Adipocyte (in vitro differentiated cells): Measurements from ENCODE around the gene BRK1.
"Not testable (repeated sequence)": the region's sequence is repeated elsewhere in the genome, so short reads cannot be mapped to it uniquely, and the experiment has no call there.

Source experiments
- DNase-seq: peaks from one replicate; pipeline ENCODE4 v3.0.0-alpha.2; 2015; ENCODE audit warnings: low read depth
- H3K27me3 ChIP-seq: replicated peaks from 2 replicates; pipeline ENCODE4 v1.7.0; 2013; ENCODE audit warnings: mild to moderate bottlenecking, low read length, moderate library complexity; ENCODE audit not compliant: control insufficient read depth, insufficient read depth
- H3K36me3 ChIP-seq: 2 replicates; pipeline ENCODE4 v1.7.0; 2013; ENCODE audit warnings: low read length, mild to moderate bottlenecking, moderate library complexity; ENCODE audit not compliant: control insufficient read depth, insufficient read depth, severe bottlenecking
- H3K4me1 ChIP-seq: 2 replicates; pipeline ENCODE4 v1.7.0; 2013; ENCODE audit warnings: mild to moderate bottlenecking, low read length, moderate library complexity; ENCODE audit not compliant: control insufficient read depth, insufficient read depth
- H3K4me3 ChIP-seq: 2 replicates; pipeline ENCODE4 v1.7.0; 2013; ENCODE audit warnings: mild to moderate bottlenecking, low read length, moderate library complexity
- H3K9ac ChIP-seq: 2 replicates; pipeline ENCODE4 v1.7.0; 2013; ENCODE audit warnings: mild to moderate bottlenecking, low read length, moderate library complexity
- H3K9me3 ChIP-seq: 2 replicates; pipeline ENCODE4 v1.7.0; 2013; ENCODE audit warnings: mild to moderate bottlenecking, low read length, moderate library complexity; ENCODE audit not compliant: control insufficient read depth

The BRK1 gene

GRCh38 chr3:10108091-10108490 lies 7.4 kb upstream of the BRK1 start, which contains the start of gene FANCD2OS:
Gene FANCD2OS, minus strand, starts transcription at chr3:10108255. Its CDS starts 3,481 bp downstream, at chr3:10104774.
- Histone ChIP-seq H3K4me3 (no peak within 1 kb of the TSS), H3K4me1 (peaks cover 2% of the 10 kb centered on the region), H3K36me3 (no peaks in the 10 kb centered on the region), H3K9me3 (no peaks in the 10 kb centered on the region), H3K9ac (no peak within 1 kb of the TSS), H3K27me3 (no peaks in the 10 kb centered on the region)
- no peak for DNase-seq

GRCh38 chr3:10116138-10116460 lies 624 bp downstream of the BRK1 start:
- H3K4me1 ChIP-seq, result peaks cover 15% of the 10 kb centered on the region
- peak overlapping the region; percentile 99 for H3K4me3 ChIP-seq
- H3K9ac ChIP-seq, result peak overlapping the region; percentile 94
- H3K27me3 ChIP-seq, result no peaks in the 10 kb centered on the region
- H3K9me3 ChIP-seq, result no peaks in the 10 kb centered on the region
- H3K36me3 ChIP-seq, result peaks cover 5% of the 10 kb centered on the region
- DNase-seq, result no peak

DNA sequence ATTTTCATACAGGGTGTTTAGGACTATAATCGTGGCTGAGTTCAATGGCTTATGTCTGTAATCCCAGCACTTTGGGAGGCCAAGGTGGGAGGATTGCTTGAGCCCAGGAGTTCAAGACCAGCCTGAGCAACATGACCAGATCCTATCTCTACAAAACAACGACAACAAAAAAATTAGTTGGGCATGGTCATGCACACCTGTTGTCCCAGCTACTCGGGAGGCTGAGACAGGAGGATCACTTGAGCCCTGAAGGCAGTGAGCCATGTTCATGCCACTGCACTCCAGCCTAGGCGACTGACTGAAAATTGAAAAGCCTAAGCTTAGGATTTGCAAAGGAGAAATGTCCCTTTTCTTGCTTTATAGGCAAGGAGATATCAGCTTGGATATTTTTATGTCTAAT lies 1.5 kb downstream of the BRK1 start:
- Histone ChIP-seq H3K9me3 (no peaks in the 10 kb centered on the region), H3K9ac (peak overlapping the region; percentile 94), H3K4me3 (peak overlapping the region; percentile 99), H3K36me3 (peaks cover 9% of the 10 kb centered on the region), H3K27me3 (no peaks in the 10 kb centered on the region), H3K4me1 (peaks cover 15% of the 10 kb centered on the region)
- DNase-seq, result no peak

GRCh38 chr3:10119376-10119775 lies 3.9 kb downstream of the BRK1 start:
- no peaks in the 10 kb centered on the region for H3K9me3 ChIP-seq
- H3K36me3 ChIP-seq, result peaks cover 16% of the 10 kb centered on the region
- no peaks in the 10 kb centered on the region for H3K27me3 ChIP-seq
- DNase-seq, result no peak
- H3K4me3 ChIP-seq, result no peak overlapping the region
- H3K9ac ChIP-seq, result no peak overlapping the region
- H3K4me1 ChIP-seq, result peaks cover 16% of the 10 kb centered on the region

DNA sequence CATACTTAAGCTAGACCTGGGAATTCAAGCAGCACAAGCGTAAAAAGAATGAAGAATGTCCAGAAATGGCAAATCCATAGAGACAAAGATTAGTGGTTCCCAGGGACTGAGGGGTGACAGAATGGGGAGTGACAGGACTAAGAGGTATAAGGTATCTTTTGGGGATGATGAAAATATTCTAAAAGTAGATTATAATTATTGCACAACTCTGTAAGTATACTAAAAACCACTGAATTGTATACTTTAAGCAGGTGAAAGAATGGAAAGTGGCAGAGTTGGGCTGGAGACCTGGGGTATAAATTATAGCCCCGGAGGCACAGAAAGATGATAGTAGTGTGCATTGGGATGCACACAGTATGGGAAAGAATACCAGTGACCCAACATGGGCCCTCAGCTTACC lies 5.6 kb downstream of the BRK1 start:
- Histone ChIP-seq H3K27me3 (no peaks in the 10 kb centered on the region), H3K4me1 (peaks cover 18% of the 10 kb centered on the region), H3K4me3 (no peak overlapping the region), H3K9ac (no peak overlapping the region), H3K36me3 (peaks cover 27% of the 10 kb centered on the region), H3K9me3 (no peaks in the 10 kb centered on the region)
- no peak for DNase-seq

GRCh38 chr3:10122724-10123123 lies 7.2 kb downstream of the BRK1 start:
- Histone ChIP-seq H3K27me3 (no peaks in the 10 kb centered on the region), H3K4me3 (no peak overlapping the region), H3K9ac (no peak overlapping the region), H3K9me3 (no peaks in the 10 kb centered on the region), H3K36me3 (peaks cover 42% of the 10 kb centered on the region), H3K4me1 (peaks cover 4% of the 10 kb centered on the region)
- no peak for DNase-seq

GRCh38 chr3:10135872-10136271 lies 20.4 kb downstream of the BRK1 start:
- H3K4me3 ChIP-seq, H3K9me3 ChIP-seq, H3K4me1 ChIP-seq, DNase-seq, H3K9ac ChIP-seq, H3K36me3 ChIP-seq, H3K27me3 ChIP-seq: not testable (repeated sequence)

DNA sequence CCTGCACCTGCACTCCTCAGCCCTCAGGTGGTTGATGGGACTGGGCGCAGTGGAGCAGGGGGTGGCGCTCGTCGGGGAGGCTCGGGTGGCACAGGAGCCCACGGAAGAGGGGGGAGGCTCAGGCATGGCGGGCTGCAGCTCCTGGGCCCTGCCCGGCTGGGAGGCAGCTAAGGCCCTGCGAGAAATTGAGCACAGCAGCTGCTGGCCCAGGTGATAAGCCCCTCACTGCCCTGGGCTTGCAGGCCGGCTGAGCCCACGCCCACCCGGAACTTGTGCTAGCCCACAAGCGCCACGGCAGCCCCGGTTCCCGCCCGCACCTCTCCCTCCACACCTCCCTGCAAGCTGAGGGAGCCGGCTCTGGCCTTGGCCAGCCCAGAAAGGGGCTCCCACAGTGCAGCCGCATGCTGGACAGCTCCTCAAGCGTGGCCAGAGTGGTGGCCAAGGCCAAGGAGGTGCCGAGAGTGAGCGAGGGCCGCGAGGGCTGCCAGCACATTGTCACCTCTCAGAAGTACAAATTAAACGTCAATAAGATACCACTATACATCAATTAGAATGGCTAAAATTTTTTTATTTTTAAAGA lies 21.0 kb downstream of the BRK1 start:
- H3K4me3 ChIP-seq, result no peak overlapping the region

DNA sequence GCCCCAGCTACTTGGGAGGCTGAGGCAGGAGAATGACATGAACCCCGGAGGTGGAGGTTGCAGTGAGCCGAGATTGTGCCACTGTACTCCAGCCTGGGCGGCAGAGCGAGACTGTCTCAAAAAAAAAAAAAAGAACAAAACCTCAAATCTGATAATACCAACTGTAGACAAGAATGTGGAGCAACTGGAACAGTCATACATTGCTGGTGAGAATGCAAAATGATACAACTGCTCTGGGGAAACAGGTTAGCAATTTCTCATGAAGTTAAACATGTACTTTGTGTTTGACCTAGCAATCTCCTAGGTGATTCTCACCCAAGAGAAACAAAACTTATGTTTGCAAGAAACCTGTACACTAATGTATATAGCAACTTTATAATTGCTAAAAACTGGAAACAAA lies 21.7 kb downstream of the BRK1 start:
- Histone ChIP-seq H3K36me3 (no peaks in the 10 kb centered on the region), H3K9ac (no peak overlapping the region), H3K9me3 (no peaks in the 10 kb centered on the region), H3K4me1 (no peaks in the 10 kb centered on the region), H3K27me3 (no peaks in the 10 kb centered on the region), H3K4me3 (no peak overlapping the region)
- no peak for DNase-seq

More for the DNA sequence above, 21.0 kb downstream of the BRK1 start:
- Histone ChIP-seq H3K9me3 (no peaks in the 10 kb centered on the region), H3K4me1 (no peaks in the 10 kb centered on the region), H3K27me3 (no peaks in the 10 kb centered on the region), H3K36me3 (no peaks in the 10 kb centered on the region), H3K9ac (no peak overlapping the region)
- DNase-seq, result no peak

GRCh38 chr3:10140996-10141546 lies 25.6 kb downstream of the BRK1 start:
- H3K4me3 ChIP-seq, result peak overlapping the region; percentile 90
- H3K27me3 ChIP-seq, result no peaks in the 10 kb centered on the region
- DNase-seq, result no peak
- no peaks in the 10 kb centered on the region for H3K36me3 ChIP-seq
- peaks cover 13% of the 10 kb centered on the region for H3K4me1 ChIP-seq
- peak overlapping the region; percentile 94 for H3K9ac ChIP-seq
- no peaks in the 10 kb centered on the region for H3K9me3 ChIP-seq

GRCh38 chr3:10142707-10143560 lies 27.5 kb downstream of the BRK1 start:
- Histone ChIP-seq H3K36me3 (peaks cover 4% of the 10 kb centered on the region), H3K4me1 (peaks cover 13% of the 10 kb centered on the region), H3K9ac (peak overlapping the region; percentile 94), H3K4me3 (peak overlapping the region; percentile 90), H3K27me3 (no peaks in the 10 kb centered on the region), H3K9me3 (no peaks in the 10 kb centered on the region)
- peak; percentile 32 for DNase-seq
